ENCODE data around the gene FFAR1.
A peak's percentile ranks its signal among the peaks of the same experiment; 100 is the strongest.

FFAR1 gene, protein sequence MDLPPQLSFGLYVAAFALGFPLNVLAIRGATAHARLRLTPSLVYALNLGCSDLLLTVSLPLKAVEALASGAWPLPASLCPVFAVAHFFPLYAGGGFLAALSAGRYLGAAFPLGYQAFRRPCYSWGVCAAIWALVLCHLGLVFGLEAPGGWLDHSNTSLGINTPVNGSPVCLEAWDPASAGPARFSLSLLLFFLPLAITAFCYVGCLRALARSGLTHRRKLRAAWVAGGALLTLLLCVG (N-terminal part only)

DNA sequence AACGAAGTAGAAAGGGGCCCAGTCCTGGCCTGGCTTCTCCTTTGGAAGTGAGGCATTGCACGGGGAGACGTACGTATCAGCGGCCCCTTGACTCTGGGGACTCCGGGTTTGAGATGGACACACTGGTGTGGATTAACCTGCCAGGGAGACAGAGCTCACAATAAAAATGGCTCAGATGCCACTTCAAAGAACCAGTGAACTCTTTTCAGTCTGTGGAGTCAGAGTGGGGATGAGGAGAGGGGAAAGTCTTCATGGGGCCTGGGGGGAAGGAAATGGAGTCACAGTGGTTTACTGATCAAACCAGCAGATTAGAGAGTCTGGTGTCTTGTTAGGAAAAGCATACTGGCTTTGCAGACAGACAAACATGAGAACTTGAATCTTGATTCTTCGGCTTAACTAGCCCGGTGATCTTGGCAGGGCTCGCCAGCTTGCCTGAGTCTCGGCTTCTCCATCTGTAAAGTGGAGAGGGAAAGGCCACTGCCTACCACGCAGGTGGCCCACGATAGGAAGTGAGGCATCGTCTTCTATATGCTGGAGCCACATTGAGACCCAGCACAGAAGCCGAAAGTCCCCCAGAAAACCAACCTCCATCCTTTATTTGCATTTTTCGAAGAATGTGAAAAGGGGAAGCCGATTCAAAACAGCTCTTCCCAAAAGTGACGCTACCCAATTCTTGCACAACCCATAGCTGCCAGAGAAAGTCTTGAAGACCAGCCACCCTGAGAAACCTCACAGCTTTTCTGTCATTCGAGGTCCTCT, at the start of gene FFAR1:
Gene FFAR1, plus strand, starts transcription at position 732 of the 759 bp plus-strand sequence. CDS start 3,650 bp downstream, outside the sequence.
- DNase-seq (ENCODE audit: low read depth in 2 of 3, low spot score in 2 of 3), result peak; percentile 36 to 45 (median 43)

DNA sequence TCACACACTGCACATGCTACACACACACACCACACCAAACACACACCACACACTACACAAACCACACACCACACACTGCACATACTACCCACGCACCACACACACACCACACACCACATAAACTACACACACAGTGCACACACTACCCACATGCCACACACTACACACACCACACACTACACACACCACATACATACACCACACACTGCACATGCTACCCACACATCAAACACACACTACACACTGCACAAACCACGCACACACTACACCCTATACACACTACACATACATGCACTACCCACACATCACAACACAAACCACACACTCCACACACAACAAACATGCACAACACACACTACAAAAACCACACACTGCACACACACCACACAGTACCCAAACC, 49.8 kb upstream of the FFAR1 start:
- DNase-seq (ENCODE audit: low read depth in 2 of 3, low spot score in 2 of 3), result no peak

DNA sequence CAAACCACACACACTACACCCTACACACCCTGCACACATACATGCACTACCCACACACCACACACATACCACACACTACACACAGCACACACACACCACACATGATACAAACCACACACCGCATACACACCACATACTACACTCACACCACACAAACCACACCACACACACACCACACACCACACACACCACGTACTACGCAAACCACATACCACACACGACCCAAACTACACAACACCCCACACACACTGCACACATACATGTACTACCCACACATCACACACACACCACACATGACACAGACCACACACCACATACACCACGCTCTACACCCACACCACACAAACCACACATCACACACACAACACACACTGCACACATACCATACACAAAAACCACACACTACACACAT, 49.1 kb upstream of the FFAR1 start:
- no peak for DNase-seq (ENCODE audit: low read depth in 2 of 3, low spot score in 2 of 3)

DNA sequence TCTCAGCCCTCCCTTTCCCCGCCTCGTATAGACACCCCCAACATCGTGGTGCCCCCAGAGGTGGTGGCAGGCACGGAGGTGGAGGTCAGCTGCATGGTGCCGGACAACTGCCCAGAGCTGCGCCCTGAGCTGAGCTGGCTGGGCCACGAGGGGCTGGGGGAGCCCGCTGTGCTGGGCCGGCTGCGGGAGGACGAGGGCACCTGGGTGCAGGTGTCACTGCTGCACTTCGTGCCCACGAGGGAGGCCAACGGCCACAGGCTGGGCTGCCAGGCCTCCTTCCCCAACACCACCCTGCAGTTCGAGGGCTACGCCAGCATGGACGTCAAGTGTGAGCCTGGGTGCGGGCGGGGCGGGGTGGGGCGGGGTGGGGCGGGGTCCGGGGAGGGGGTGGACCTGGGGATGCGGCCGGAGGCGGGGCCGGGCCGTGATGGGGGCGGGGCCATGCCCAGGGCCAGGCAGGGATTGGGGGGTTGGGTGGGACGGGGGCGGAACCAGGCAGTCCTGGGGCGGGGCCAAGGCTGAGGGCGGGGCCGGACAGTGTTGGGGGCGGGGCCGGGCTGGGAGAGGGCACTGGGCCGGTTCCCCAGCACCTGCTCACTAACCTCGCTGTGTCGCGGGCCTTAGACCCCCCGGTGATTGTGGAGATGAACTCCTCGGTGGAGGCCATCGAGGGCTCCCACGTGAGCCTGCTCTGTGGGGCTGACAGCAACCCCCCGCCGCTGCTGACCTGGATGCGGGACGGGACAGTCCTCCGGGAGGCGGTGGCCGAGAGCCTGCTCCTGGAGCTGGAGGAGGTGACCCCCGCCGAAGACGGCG, 48.0 kb upstream of the FFAR1 start:
- no peak for DNase-seq (ENCODE audit: low read depth in 2 of 3, low spot score in 2 of 3)

DNA sequence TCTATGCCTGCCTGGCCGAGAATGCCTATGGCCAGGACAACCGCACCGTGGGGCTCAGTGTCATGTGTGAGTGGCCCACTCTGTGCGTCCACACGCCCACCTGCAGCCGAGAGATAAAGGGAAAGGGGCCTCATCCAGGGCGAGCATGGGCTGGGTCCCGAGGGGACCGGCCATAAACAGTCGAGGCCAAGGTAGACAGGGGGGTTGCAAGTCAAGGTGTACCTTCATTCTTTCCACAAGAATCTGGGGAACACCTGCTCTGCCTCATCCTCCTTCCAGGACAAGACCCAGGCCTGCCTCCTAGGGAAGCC, 47.4 kb upstream of the FFAR1 start:
- DNase-seq (ENCODE audit: low read depth in 2 of 3, low spot score in 2 of 3), result no peak

DNA sequence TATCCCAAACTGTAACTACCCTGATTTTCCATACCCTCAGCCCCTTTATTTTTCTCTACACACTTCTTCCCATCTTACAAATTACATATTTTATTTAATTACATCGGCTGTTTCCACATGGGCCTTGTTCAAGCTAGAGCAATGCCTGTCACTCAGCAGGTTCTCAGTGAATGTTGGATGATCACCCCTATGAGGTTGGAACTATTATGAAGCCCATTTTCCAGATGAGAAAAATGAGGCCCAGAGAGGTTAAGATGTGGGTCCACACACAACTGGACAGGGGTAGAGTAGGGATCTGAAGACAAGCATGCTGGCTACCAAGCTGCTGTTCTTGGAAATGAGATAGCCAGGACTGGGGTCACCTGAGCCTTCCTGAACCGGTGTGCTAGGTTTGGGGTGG, 45.7 kb upstream of the FFAR1 start:
- DNase-seq (ENCODE audit: low read depth in 2 of 3, low spot score in 2 of 3), result no peak

DNA sequence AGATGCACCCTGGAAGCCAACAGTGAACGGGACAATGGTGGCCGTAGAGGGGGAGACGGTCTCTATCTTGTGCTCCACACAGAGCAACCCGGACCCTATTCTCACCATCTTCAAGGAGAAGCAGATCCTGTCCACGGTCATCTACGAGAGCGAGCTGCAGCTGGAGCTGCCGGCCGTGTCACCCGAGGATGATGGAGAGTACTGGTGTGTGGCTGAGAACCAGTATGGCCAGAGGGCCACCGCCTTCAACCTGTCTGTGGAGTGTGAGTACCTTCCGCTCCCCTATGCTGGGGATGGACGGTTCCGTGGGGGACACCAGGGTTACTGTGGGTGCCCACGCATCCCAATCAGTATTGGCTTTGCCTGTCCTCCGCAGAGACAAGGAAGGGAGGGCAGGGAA, 45.3 kb upstream of the FFAR1 start:
- DNase-seq (ENCODE audit: low read depth in 2 of 3, low spot score in 2 of 3), result no peak

DNA sequence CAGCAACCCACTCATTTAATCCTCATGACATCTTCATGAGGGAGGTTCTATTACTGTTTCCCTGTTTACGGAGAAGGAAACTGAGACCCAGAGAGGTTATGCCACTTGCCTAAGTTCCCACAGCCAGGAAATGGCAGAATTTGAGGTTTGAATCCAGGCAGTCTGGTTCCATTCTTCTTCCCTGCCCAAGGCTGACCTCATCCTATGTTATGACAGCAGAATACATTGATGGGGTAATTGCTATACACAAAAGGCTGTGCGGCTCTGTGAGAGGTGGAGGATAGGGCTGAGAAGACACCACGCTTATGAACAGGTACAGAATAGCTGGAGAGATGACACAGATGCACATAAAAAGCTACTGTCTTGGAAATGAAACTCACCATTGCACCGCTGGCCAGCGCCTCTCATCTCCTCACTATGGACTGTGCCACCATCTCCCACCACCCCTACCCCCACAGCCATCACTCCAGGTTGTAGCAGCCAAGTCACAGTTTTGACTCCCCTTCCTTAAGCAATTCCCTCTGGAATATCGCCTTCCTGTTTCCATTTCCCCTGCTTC, 44.3 kb upstream of the FFAR1 start:
- DNase-seq (ENCODE audit: low read depth in 2 of 3, low spot score in 2 of 3), result no peak

DNA sequence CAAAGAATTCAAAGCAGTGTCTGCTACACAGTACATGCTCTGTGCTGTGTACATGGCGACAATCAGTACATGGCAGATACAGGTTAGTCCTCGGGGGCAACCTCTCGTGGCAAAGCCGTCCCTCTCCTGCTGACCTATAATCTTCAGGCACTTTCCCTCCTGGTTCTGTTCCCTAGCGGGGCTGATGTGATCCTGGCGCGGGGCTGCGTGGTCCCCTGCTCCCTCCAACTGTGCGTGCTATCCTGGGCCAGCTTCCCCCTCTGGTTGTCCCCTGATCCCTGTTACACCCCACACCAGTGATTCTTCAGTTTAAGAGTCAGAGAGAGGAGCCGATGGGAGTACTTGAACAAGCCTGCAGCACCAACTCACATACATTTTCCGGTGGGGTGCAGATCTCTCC, 43.7 kb upstream of the FFAR1 start:
- DNase-seq (ENCODE audit: low read depth in 2 of 3, low spot score in 2 of 3), result no peak

DNA sequence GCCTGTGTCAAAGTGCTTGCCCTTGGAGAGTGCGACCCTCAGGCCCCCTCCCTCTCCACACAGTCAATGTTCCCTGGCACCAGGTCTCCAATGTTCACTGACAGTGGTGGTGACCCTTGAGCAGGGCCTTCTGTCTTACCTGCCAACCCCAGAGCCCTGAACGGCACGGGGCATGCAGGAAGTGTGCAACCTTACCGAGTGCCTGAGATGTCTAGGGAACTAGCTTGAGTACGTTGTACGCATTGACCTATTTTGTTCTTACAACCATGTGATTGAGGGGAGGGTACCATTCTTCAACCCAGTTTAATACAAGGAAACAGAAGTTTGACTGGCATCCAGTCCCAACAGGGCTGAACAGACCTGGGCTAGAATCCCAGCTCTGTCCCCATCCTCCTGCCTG, 42.5 kb upstream of the FFAR1 start:
- no peak for DNase-seq (ENCODE audit: low read depth in 2 of 3, low spot score in 2 of 3)

DNA sequence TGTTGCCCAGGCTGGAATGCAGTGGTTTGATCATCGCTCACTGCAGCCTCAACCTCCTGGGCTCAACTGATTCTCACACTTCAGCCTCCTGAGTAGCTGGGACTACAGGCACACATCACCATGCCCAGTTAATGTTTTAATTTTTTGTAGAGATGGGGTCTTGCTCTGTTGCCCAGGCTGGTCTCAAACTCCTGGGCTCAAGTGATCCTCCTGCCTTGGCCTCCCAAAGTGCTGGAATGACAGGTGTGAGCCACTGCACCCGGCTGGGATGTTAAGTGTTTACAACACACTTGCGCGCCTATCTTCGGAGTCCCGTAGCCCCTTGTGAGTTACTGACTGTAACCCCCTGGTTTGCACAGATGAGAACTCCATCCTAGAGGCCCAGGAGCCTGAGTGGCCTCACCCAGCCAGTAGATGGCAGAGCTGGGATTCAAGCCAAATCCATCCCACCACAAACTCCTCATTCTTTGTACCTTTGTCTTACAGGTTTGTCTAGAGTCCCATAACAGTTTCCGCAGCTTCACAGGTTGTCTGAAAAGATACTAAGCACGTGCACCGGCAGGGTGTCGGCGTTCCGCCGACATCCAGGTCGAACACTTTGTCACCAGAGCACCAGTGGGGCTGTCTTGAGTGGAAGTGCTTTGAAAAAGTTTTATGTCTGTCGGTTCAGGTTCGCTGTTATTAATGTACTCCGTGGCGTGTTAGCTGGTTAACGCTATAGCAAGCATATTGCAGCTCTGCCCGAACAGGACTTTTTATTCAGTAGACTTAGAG, 41.0 kb upstream of the FFAR1 start:
- DNase-seq (ENCODE audit: low read depth in 2 of 3, low spot score in 2 of 3), result no peak

DNA sequence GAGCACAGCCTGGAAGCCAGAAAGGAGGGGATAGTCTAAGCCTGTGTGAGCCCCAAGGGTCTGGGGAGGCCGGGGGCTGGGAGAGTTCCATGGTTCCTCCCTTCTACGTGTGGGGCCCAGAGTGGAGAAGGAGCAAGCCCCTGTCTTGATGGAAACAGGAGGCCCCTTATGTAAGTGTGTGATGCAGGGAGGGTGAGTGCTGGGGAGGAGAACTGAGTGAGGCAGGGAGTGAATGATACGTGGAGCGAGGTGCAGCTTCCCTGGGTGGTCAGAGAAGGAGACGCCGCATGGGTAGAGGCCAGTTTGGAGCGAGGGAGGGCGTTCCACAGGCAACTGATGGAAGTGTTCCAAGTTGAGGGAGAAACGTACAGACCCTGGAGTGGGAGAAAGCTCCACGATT, 39.8 kb upstream of the FFAR1 start:
- no peak for DNase-seq (ENCODE audit: low read depth in 2 of 3, low spot score in 2 of 3)

DNA sequence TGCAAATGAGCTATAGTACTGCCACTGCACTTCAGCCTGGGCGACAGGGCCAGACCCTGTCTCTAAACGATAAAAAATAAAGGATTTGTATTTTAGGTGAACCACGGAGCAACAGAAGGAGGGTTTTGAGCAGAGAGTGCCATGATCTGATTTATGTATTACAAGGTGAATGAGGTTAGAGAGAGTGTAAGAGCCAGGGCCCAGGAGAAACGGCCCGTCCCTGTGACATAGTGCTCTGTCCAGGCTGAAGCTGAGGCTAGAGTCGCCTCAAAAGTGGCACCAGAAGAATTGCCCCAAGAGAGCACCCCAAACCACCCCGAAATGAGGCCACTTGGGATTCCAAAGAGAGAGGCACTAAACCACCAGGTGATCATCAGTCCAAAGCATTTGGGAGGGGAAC, 38.8 kb upstream of the FFAR1 start:
- no peak for DNase-seq (ENCODE audit: low read depth in 2 of 3, low spot score in 2 of 3)

DNA sequence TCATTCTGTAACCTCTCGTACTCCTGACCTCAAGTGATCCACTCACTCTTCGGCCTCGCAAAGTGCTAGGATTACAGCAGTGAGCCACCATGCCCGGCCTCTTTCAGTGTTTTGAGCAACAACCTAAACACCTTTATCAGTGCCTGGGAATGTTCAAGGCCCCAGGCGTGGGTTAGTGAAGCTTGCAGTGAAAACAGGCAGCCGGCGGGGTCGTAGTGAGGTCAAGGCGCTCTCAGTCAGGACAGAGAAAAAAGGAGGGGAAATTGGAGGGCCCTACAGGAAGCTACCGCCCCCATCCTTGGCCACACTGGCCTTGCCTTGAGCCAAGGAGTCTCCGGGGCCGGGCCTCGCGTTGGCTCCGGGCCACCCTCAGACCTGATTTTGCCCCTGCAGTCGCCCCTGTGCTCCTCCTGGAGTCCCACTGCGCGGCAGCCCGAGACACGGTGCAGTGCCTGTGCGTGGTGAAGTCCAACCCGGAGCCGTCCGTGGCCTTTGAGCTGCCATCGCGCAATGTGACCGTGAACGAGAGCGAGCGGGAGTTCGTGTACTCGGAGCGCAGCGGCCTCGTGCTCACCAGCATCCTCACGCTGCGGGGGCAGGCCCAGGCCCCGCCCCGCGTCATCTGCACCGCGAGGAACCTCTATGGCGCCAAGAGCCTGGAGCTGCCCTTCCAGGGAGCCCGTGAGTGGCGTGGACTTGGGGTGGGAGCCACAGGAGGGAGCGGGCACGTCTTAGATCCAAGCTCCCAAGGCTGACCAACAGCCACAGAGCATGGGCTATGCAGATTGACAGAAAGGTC, 38.0 kb upstream of the FFAR1 start:
- no peak for DNase-seq (ENCODE audit: low read depth in 2 of 3, low spot score in 2 of 3)

DNA sequence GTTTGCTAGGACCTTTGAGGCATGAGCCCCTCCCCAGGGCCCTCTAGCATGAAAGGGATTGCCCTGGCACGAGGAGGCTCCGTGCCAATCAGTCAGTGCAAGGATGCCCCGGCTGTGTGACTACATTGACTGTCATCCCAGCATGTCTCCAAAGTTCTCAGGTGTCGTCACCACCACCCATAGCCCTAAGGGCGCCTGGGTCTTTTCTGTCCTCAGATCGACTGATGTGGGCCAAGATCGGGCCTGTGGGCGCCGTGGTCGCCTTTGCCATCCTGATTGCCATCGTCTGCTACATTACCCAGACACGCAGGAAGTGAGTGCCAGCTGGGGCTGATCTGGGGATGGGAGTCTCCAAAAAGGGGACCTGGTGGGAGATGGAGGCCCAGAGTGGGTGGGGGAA, 37.4 kb upstream of the FFAR1 start:
- DNase-seq (ENCODE audit: low read depth in 2 of 3, low spot score in 2 of 3), result no peak

DNA sequence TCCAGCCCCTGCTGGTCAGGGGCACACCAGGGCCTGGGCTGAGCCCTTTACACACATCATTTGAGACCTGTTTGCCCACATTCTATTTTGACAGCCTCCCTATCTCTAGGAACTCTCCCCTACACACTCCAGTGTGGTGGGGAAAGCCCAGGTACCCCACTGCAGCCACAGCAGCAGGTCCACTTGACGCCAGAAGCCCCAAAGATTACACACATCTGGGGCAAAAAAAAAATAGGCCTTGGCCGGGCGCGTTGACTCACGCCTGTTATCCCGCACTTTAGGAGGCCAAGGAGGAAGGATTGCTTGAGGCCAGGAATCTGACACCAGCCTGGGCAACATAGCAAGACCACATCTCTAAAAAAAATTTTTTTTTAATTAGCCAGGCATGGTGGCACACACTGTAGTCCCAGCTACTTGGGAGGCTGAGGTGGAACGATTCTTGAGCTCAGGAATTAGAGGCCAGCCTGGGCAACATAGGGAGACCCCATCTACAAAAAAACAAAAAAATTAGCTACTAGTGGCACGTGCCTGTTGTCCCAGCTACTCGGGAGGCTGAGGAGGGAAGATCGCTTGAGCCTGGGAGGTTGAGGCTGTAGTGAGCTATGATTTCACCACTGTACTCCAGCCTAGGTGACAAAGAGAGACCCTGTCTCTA, 36.8 kb upstream of the FFAR1 start:
- DNase-seq (ENCODE audit: low read depth in 2 of 3, low spot score in 2 of 3), result no peak

DNA sequence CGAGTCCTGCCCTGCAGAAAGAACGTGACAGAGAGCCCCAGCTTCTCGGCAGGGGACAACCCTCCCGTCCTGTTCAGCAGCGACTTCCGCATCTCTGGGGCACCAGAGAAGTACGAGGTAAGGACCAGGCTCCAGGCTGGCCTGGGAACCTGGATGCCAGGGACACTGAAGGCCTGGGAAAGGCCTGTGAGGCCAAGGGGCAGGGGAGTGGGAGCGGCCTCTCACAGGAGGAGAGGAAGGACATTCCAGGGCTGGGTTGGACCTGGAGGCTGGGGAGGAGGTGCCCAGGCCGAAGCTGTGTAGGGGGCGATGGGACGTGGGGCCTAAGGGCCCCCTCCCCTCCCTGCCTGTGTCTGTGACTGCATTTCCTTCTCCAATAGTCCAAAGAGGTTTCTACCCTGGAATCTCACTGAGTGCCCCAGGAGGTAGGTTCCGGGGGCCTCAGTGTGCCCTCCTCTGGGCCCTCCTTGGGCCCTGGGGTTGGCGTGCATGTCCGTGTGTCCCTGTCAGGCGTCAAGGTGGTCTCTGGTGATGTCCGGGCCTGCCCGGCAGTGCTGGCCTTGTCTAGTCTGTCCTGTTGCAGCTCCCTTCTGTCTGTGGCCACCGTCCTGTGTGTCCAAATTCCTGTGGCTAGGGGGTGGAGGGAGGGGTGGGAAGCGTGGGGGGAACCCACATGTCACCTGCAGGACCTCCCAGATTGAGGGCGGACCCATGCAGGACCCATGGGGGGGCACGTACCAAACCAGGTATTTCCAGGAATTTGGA, 35.6 kb upstream of the FFAR1 start:
- DNase-seq (ENCODE audit: low read depth in 2 of 3, low spot score in 2 of 3), result no peak

DNA sequence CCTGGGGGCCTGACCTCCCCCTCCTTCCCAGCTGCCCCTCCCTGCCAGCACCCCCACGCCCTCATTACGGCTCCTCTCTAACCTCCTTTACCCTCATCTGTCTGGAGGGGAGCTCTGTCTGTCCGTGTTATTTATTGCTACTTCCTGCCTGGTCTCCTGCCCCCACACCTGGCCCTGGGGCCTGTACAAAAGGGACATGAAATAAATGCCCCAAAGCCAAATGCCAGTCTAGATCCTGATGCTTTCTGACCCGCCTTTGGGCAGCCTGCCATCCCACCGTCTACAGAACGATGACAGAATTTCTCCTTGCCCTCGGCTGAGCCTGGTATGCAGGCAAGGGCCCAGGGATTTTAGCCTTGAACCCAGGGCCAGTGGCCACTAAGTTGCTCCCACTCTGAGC, 34.1 kb upstream of the FFAR1 start:
- DNase-seq (ENCODE audit: low read depth in 2 of 3, low spot score in 2 of 3), result no peak

DNA sequence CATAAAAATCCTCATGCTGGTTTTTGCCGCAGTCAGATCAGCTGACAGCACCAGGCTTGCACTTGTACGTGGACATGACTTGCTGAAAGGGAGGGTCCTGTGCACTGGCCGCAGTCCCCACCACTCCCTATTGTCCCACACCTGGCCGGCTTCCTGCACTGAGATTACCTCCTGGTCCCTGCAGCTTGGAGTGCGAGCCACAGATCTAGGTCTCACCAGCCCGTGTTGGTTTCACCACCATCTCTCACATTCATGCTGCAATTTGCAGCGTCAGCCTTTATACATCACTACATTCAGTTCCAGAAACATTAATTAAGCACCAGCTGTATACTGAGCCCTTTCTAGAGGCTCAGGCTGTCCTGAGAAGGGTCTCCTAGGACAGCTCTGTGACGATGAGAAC, 33.7 kb upstream of the FFAR1 start:
- no peak for DNase-seq (ENCODE audit: low read depth in 2 of 3, low spot score in 2 of 3)
